Measurements from ENCODE around the gene TUBB3. TPM values are rescaled to one million over a fixed set of nuclear protein-coding genes. Genes with fewer than 3 reads are reported as not detected.

The TUBB3 gene
- total and polyA plus RNA-seq, 2 of the 8 experiments (the other 6 are each of a cell fraction or from before 2014, with no cell fraction given): 275 to 393 TPM

DNA sequence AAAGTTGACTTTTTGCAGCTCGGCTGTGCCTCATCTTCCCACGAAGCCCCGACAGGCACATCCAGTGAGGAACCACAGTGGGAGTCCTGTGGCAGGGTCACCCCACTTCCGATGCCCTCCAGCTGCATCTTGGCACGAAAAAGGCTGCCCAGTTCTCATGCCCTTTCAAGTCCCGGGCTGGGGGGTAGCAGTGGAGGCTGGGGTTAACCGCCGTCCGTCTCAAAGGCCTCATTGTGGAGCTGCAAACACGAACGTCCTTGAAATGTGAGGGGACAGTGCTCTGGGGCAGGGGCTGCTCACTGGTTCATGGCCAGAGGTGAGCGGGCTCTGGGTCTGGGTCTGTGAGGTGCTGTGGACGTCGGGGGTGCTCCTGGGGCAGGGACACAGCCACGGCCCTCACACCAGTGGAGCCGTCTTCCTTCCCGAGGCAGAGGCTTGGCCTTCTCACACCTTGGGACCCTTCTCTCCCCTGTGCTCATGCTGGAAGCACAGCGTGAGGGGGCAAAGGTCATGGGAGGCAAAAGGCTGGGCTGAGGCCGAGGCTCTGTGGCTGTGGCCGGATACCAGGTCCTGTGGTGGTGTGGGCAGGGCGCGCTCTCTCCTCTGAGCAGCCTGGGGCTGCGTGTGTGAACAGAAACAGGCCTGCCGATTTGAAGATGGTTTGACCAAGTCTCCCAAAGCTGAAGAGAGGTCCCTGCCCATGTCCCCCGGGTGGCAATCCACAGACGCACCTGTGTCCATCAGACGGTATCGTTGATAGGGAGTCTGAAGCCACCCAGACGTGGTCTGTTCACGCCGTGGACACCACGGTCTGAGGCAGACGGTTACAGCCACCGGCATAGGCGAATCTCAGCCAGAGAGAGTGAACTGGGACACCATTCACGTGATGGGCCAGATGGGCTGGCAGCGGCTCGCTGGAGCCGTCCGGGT, 7.6 kb upstream of the TUBB3 start:
- H3K9ac ChIP-seq (replicated peaks in 1 of 4; ENCODE audit: extremely low read depth in 1 of 4, low read depth in 3 of 4, low read length in 3 of 4): no peak overlapping the region
- no peak overlapping the region for H3K4me3 ChIP-seq (ENCODE audit: extremely low read depth in 1 of 4, insufficient read depth in 2 of 4, low read depth in 3 of 4, low read length in 4 of 4)
- no peaks in the 10 kb centered on the region for H3K79me1 ChIP-seq (ENCODE audit: low read depth, low read length)
- no peak overlapping the region for H3K27ac ChIP-seq (ENCODE audit: low read depth, low read length)
- no peak overlapping the region for H2BK120ac ChIP-seq (replicated peaks; ENCODE audit: low read depth, low read length)
- peaks cover 0 to 6% (median 0%) of the 10 kb centered on the region in 4 experiments; a peak in 3 of 8 replicates for H3K36me3 ChIP-seq (ENCODE audit: control insufficient read depth in 2 of 4, insufficient read depth in 4 of 4, low read length in 3 of 4)
- FAIRE-seq (no peak), DNase-seq (ENCODE audit: low read depth in 1 of 2, low spot score in 2 of 2) (no peak)
- no peak overlapping the region for H4K91ac ChIP-seq (replicated peaks; ENCODE audit: insufficient read length, low read length)
- ChIA-PET POLR2A (ENCODE audit: partially characterized antibody) (interaction anchor here (1.4 to 1.6 kb wide), 3 partner anchors 8 to 68 kb away, joined by 3 read pairs; partner anchors contain the start of gene TUBB3), CTCF (ENCODE audit: partially characterized antibody) (no interaction called here)
- no peak overlapping the region for H2BK15ac ChIP-seq (ENCODE audit: low read length)
- H3K79me2 ChIP-seq (ENCODE audit: control insufficient read depth in 1 of 2, insufficient read depth in 2 of 2, low read length in 2 of 2): no peaks in the 10 kb centered on the region
- H3K56ac ChIP-seq (replicated peaks; ENCODE audit: insufficient read length, low read depth, low read length): no peak overlapping the region
- no peak overlapping the region for H4K5ac ChIP-seq (ENCODE audit: insufficient read length, low read depth, low read length)
- no peak overlapping the region for H2AFZ ChIP-seq (ENCODE audit: low read length)
- WGBS, 2 experiments (ENCODE audit: extremely low coverage in 1 of 2, insufficient coverage in 1 of 2, insufficient read length in 1 of 2, insufficient replicate concordance in 2 of 2, low coverage in 1 of 2, low lambda C conversion rate in 2 of 2, missing lambda C conversion rate in 1 of 2): 91% methylated on average over 36 of the region's 40 CpGs; no CpG with 5 or more reads in 1 of the 2 experiments
- no peak overlapping the region for H2BK20ac ChIP-seq (ENCODE audit: low read length)
- no peak overlapping the region for H3K4ac ChIP-seq (replicated peaks; ENCODE audit: insufficient read length, low read depth, low read length)
- H3K14ac ChIP-seq (ENCODE audit: insufficient read length): no peak overlapping the region
- no peak overlapping the region for H3K18ac ChIP-seq (ENCODE audit: extremely low read depth, low read length)
- peaks cover 0 to 11% (median 11%) of the 10 kb centered on the region in 4 experiments; a peak in 6 of 7 replicates for H3K27me3 ChIP-seq (replicated peaks in 1 of 4; ENCODE audit: control insufficient read depth in 3 of 4, extremely low read depth in 1 of 4, insufficient read depth in 3 of 4, low read length in 3 of 4)
- H3K23me2 ChIP-seq (ENCODE audit: low read depth, low read length): peaks cover 9% of the 10 kb centered on the region; the same call in 1 of the 2 replicates
- H3K23ac ChIP-seq (ENCODE audit: insufficient read length): no peak overlapping the region
- no peak overlapping the region for H2BK12ac ChIP-seq (ENCODE audit: low read depth, low read length)
- peaks cover 0 to 11% (median 4%) of the 10 kb centered on the region in 4 experiments; a peak in 6 of 7 replicates for H3K4me1 ChIP-seq (replicated peaks in 1 of 4; ENCODE audit: control insufficient read depth in 3 of 4, insufficient read depth in 4 of 4, low read length in 3 of 4)
- H4K20me1 ChIP-seq (replicated peaks in 1 of 2; ENCODE audit: control insufficient read depth in 1 of 2, insufficient read depth in 2 of 2, low read length in 2 of 2): peaks cover 0 to 4% of the 10 kb centered on the region in 2 experiments
- H4K8ac ChIP-seq (ENCODE audit: extremely low read depth, insufficient read depth, low read length): peak overlapping the region; percentile 57; the same call in 1 of the 2 replicates
- H3K9me3 ChIP-seq (ENCODE audit: insufficient read depth in 2 of 2, low read depth in 1 of 2, low read length in 1 of 2): no peaks in the 10 kb centered on the region
- H2AK5ac ChIP-seq (ENCODE audit: low read depth, low read length): 0 out of 2 replicates have a peak overlapping the region, but pooled peaks have one; percentile 24
- no peak overlapping the region for H2BK5ac ChIP-seq (ENCODE audit: low read depth, low read length)
- H3K4me2 ChIP-seq (ENCODE audit: insufficient read depth in 1 of 2, low read depth in 2 of 2, low read length in 2 of 2): no peak overlapping the region
- TF ChIP-seq SIRT6 (IDR thresholded peaks at IDR 0.05; ENCODE audit: low read length): no peak
- TF ChIP-seq FOSL1 (IDR thresholded peaks at IDR 0.05; ENCODE audit: insufficient read depth, low read depth, low read length): no peak
- TF ChIP-seq RXRA (IDR thresholded peaks at IDR 0.05; ENCODE audit: insufficient read depth, low read depth, low read length): no peak
- TF ChIP-seq RAD21 (IDR thresholded peaks at IDR 0.05 in 1 of 2, conservative IDR thresholded peaks at IDR 0.05 in 1 of 2; ENCODE audit: low read depth in 2 of 2, low read length in 2 of 2): no peak
- no peak for TF ChIP-seq KDM1A (IDR thresholded peaks at IDR 0.05; ENCODE audit: borderline replicate concordance, low read length)
- no peak for TF ChIP-seq CREB1 (IDR thresholded peaks at IDR 0.05)
- TF ChIP-seq GTF2F1 (IDR thresholded peaks at IDR 0.05; ENCODE audit: borderline replicate concordance, low read depth, low read length): no peak
- TF ChIP-seq KDM5A (IDR thresholded peaks at IDR 0.05; ENCODE audit: low read length): no peak
- TF ChIP-seq, protein P1, sequence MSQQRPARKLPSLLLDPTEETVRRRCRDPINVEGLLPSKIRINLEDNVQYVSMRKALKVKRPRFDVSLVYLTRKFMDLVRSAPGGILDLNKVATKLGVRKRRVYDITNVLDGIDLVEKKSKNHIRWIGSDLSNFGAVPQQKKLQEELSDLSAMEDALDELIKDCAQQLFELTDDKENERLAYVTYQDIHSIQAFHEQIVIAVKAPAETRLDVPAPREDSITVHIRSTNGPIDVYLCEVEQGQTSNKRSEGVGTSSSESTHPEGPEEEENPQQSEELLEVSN (IDR thresholded peaks at IDR 0.05): no peak
- no peak for TF ChIP-seq ASH2L (IDR thresholded peaks at IDR 0.05; ENCODE audit: low read length)
- TF ChIP-seq BRCA1 (IDR thresholded peaks at IDR 0.05; ENCODE audit: low read depth, low read length): no peak
